G401 (cell line): Measurements from ENCODE around the gene STK38L. TPM values are rescaled to one million over a fixed set of nuclear protein-coding genes. Genes with fewer than 3 reads are reported as not detected.

Source experiments
- total RNA-seq: library from RNA; depleted of rRNA; stranded (reverse); fragments of >200 nt; shearing (Covaris generic); gene quantifications from 2 replicates; pipeline ENCODE4 v1.2.3, GENCODE V29; 2014; rRNA removed

STK38L gene
- total RNA-seq, 1 experiment from 2014 or later = 13.9 TPM

Other genes starting within 250 kb of the STK38L start
- 105 and 126 TPM in 2 replicates for gene TM7SF3, start 229.9 kb upstream of the STK38L start, total RNA-seq
- gene MED21, start 221.7 kb upstream of the STK38L start, total RNA-seq = 46.5 and 75.4 TPM in 2 replicates
- not detected in 2 replicates for gene C12orf71, start 161.7 kb upstream of the STK38L start, total RNA-seq
- 1.9 and 8.4 TPM in 2 replicates for gene BMAL2, start 88.5 kb downstream of the STK38L start, total RNA-seq
- gene SMCO2, start 202.4 kb downstream of the STK38L start, total RNA-seq = not detected in 2 replicates